Activated T-helper 1 cell treated with anti-CD3 and anti-CD28 coated beads, Interleukin-2, amount 50 U/mL, for 16 hours (primary cell): ENCODE results near the gene TTC39C.
"Not testable (repeated sequence)": the region's sequence is repeated elsewhere in the genome, so short reads cannot be mapped to it uniquely, and the experiment has no call there.

Experiments used
- DNase-seq, 2 donors: peaks; one replicate each; pipeline ENCODE4 v3.0.0-alpha.2; 2020; ENCODE audit warnings: low read depth in 1 of 2, low spot score in 1 of 2

The TTC39C gene

GRCh38 chr18:24052053-24052452, 37.5 kb downstream of the TTC39C start:
- DNase-seq, result no peak

- no peak for DNase-seq
These were observed 38.7 kb downstream of the TTC39C start for GRCh38 chr18:24053211-24053610.

GRCh38 chr18:24054130-24054529, 39.6 kb downstream of the TTC39C start:
- DNase-seq, result no peak

- no peak for DNase-seq
These were observed 40.7 kb downstream of the TTC39C start for GRCh38 chr18:24055009-24055804.

- no peak for DNase-seq
These were observed 41.3 kb downstream of the TTC39C start for GRCh38 chr18:24055878-24056277.

- DNase-seq, result no peak
These were observed 42.0 kb downstream of the TTC39C start for GRCh38 chr18:24056506-24056905.

- DNase-seq, result no peak
These were observed 43.2 kb downstream of the TTC39C start for GRCh38 chr18:24057804-24058203.

- DNase-seq, result not testable (repeated sequence)
These were observed 44.8 kb downstream of the TTC39C start for GRCh38 chr18:24059385-24059784.

- DNase-seq, result no peak
These were observed 46.1 kb downstream of the TTC39C start for GRCh38 chr18:24060644-24061043.

- DNase-seq, result no peak
These were observed 48.7 kb downstream of the TTC39C start for GRCh38 chr18:24063121-24063731.

- no peak for DNase-seq
These were observed 50.0 kb downstream of the TTC39C start for GRCh38 chr18:24064391-24065100.

GRCh38 chr18:24065906-24066305, 51.4 kb downstream of the TTC39C start:
- no peak for DNase-seq

GRCh38 chr18:24068945-24069693, 54.6 kb downstream of the TTC39C start:
- DNase-seq, result no peak

GRCh38 chr18:24071029-24071428, 56.5 kb downstream of the TTC39C start:
- no peak for DNase-seq

GRCh38 chr18:24071779-24072178, 57.2 kb downstream of the TTC39C start:
- no peak for DNase-seq

GRCh38 chr18:24072743-24073142, 58.2 kb downstream of the TTC39C start:
- DNase-seq, result no peak

GRCh38 chr18:24073791-24074190, 59.2 kb downstream of the TTC39C start:
- DNase-seq, result no peak

GRCh38 chr18:24074757-24075156, 60.2 kb downstream of the TTC39C start:
- DNase-seq, result not testable (repeated sequence)

GRCh38 chr18:24075767-24076597, 61.4 kb downstream of the TTC39C start:
- DNase-seq, result peak; percentile 38 to 51

- DNase-seq, result no peak
These were observed 62.4 kb downstream of the TTC39C start for GRCh38 chr18:24076950-24077349.
